H1 (cell line): ENCODE results near the gene RHEB. TPM values are rescaled to one million over a fixed set of nuclear protein-coding genes. Genes with fewer than 3 reads are reported as not detected.

Experiments used
- CTCF ChIA-PET: fragments of 300-600 bp; sonication (Branson Sonifier 250); formaldehyde crosslinking; loops from one replicate; lab custom pipeline; 2021; ENCODE audit not compliant: partially characterized antibody; lab: Charles Lee
- POLR2A ChIA-PET: fragments of 300-600 bp; sonication (Branson Sonifier 250); formaldehyde crosslinking; loops from one replicate; lab custom pipeline; 2021; ENCODE audit warnings: inconsistent platforms; ENCODE audit not compliant: partially characterized antibody; lab: Charles Lee
- DNase-seq, 2 experiments: peaks; one replicate each; pipeline versions ENCODE4 v3.0.0 to v3.0.0-alpha.2; 2010 to 2022; ENCODE audit warnings: low spot score in 2 of 2, low read depth in 1 of 2, mixed read lengths in 1 of 2
- FAIRE-seq: peaks from 2 replicates; lab custom pipeline; 2011; peaks lifted over from hg19 to GRCh38; lab: Jason Lieb, UNC
- H2AFZ ChIP-seq: 2 replicates; pipeline ENCODE4 v1.8.1; 2012; ENCODE audit warnings: low read length, inconsistent platforms
- H2AK5ac ChIP-seq: 2 replicates; pipeline ENCODE4 v1.6.1; 2013; ENCODE audit warnings: low read depth, low read length
- H2BK120ac ChIP-seq: replicated peaks from 2 replicates; pipeline ENCODE3; 2013; ENCODE audit warnings: low read depth, low read length, inconsistent platforms
- H2BK12ac ChIP-seq: 2 replicates; pipeline ENCODE4 v1.6.1; 2013; ENCODE audit warnings: low read depth, low read length
- H2BK15ac ChIP-seq: 2 replicates; pipeline ENCODE4 v1.6.1; 2013; ENCODE audit warnings: low read length
- H2BK20ac ChIP-seq: 2 replicates; pipeline ENCODE4 v1.6.1; 2013; ENCODE audit warnings: low read length
- H2BK5ac ChIP-seq: 2 replicates; pipeline ENCODE4 v1.6.1; 2013; ENCODE audit warnings: low read depth, low read length
- H3K14ac ChIP-seq: 2 replicates; pipeline ENCODE4 v1.6.1; 2013; ENCODE audit warnings: inconsistent platforms; ENCODE audit not compliant: insufficient read length
- H3K18ac ChIP-seq: 2 replicates; pipeline ENCODE4 v1.6.1; 2013; ENCODE audit warnings: low read length; ENCODE audit errors: extremely low read depth
- H3K23ac ChIP-seq: 2 replicates; pipeline ENCODE4 v1.6.1; 2013; ENCODE audit warnings: inconsistent platforms; ENCODE audit not compliant: insufficient read length
- H3K23me2 ChIP-seq: 2 replicates; pipeline ENCODE4 v1.6.1; 2013; ENCODE audit warnings: low read depth, low read length
- H3K27ac ChIP-seq: 2 replicates; pipeline ENCODE4 v1.6.1; 2011; ENCODE audit warnings: low read depth, low read length, inconsistent platforms
- H3K27me3 ChIP-seq, 4 experiments: replicated peaks in 1 of 4; 1 replicate in 1 of 4; 2 replicates in 3 of 4; pipeline versions ENCODE4 v1.6.1 to v1.8.1; 2011 to 2013; ENCODE audit warnings: low read length in 3 of 4, mild to moderate bottlenecking in 3 of 4, inconsistent platforms in 2 of 4, mixed read lengths in 2 of 4, moderate library complexity in 1 of 4; ENCODE audit not compliant: control insufficient read depth in 3 of 4, insufficient read depth in 3 of 4; ENCODE audit errors: extremely low read depth in 1 of 4
- H3K36me3 ChIP-seq, 4 experiments: 2 replicates each; pipeline versions ENCODE4 v1.6.1 to v1.8.1; 2011 to 2013; ENCODE audit warnings: mild to moderate bottlenecking in 4 of 4, low read length in 3 of 4, moderate library complexity in 2 of 4, control low read depth in 1 of 4, inconsistent platforms in 1 of 4; ENCODE audit not compliant: insufficient read depth in 4 of 4, control insufficient read depth in 2 of 4
- H3K4ac ChIP-seq: replicated peaks from 2 replicates; pipeline ENCODE3; 2013; ENCODE audit warnings: low read length, low read depth, mixed read lengths, inconsistent platforms; ENCODE audit not compliant: insufficient read length
- H3K4me1 ChIP-seq, 4 experiments: replicated peaks in 1 of 4; 1 replicate in 1 of 4; 2 replicates in 3 of 4; pipeline versions ENCODE4 v1.6.1 to v1.8.1; 2011 to 2013; ENCODE audit warnings: low read length in 3 of 4, inconsistent platforms in 2 of 4, mixed read lengths in 1 of 4; ENCODE audit not compliant: insufficient read depth in 4 of 4, control insufficient read depth in 3 of 4
- H3K4me2 ChIP-seq, 2 experiments: 2 replicates each; pipeline versions ENCODE4 v1.6.1 to v1.8.1; 2011 to 2013; ENCODE audit warnings: low read depth in 2 of 2, low read length in 2 of 2, control low read depth in 1 of 2, inconsistent platforms in 1 of 2, mild to moderate bottlenecking in 1 of 2; ENCODE audit not compliant: insufficient read depth in 1 of 2
- H3K4me3 ChIP-seq, 4 experiments: fragments of 200-600, 300-600 bp in 1 of 4; sonication (generic), shearing (Covaris generic), sonication (Bioruptor Twin) in 1 of 4; 2 replicates each; pipeline versions ENCODE4 v1.5.1 to v1.8.1; 2011 to 2016; ENCODE audit warnings: low read length in 4 of 4, low read depth in 3 of 4, control low read depth in 2 of 4, inconsistent platforms in 2 of 4, mild to moderate bottlenecking in 2 of 4, mixed read lengths in 1 of 4, moderate library complexity in 1 of 4; ENCODE audit not compliant: insufficient read depth in 2 of 4; ENCODE audit errors: extremely low read depth in 1 of 4
- H3K56ac ChIP-seq: replicated peaks from 2 replicates; pipeline ENCODE3; 2013; ENCODE audit warnings: low read depth, mild to moderate bottlenecking, mixed read lengths, low read length, inconsistent platforms; ENCODE audit not compliant: insufficient read length
- H3K79me1 ChIP-seq: 2 replicates; pipeline ENCODE4 v1.6.1; 2013; ENCODE audit warnings: low read depth, low read length, control low read depth
- H3K79me2 ChIP-seq, 2 experiments: 2 replicates each; pipeline versions ENCODE4 v1.6.1 to v1.8.1; 2012 to 2013; ENCODE audit warnings: low read length in 2 of 2, mild to moderate bottlenecking in 2 of 2, inconsistent platforms in 1 of 2; ENCODE audit not compliant: insufficient read depth in 2 of 2, control insufficient read depth in 1 of 2
- H3K9ac ChIP-seq, 4 experiments: replicated peaks in 1 of 4; 1 replicate in 1 of 4; 2 replicates in 3 of 4; pipeline versions ENCODE4 v1.6.1 to v1.8.1; 2011 to 2013; ENCODE audit warnings: low read depth in 3 of 4, low read length in 3 of 4, control low read depth in 2 of 4, mild to moderate bottlenecking in 2 of 4, moderate library complexity in 2 of 4, inconsistent platforms in 1 of 4; ENCODE audit errors: extremely low read depth in 1 of 4
- H3K9me3 ChIP-seq, 2 experiments: 2 replicates each; pipeline versions ENCODE4 v1.6.1 to v1.8.1; 2012 to 2013; ENCODE audit warnings: mild to moderate bottlenecking in 2 of 2, moderate library complexity in 2 of 2, control low read depth in 1 of 2, inconsistent platforms in 1 of 2, low read depth in 1 of 2, low read length in 1 of 2, mixed read lengths in 1 of 2; ENCODE audit not compliant: insufficient read depth in 2 of 2
- H4K20me1 ChIP-seq, 2 experiments: replicated peaks in 1 of 2; 2 replicates each; pipeline versions ENCODE3 to v1.8.1; 2011 to 2013; ENCODE audit warnings: inconsistent platforms in 2 of 2, low read length in 2 of 2, mild to moderate bottlenecking in 1 of 2; ENCODE audit not compliant: insufficient read depth in 2 of 2, control insufficient read depth in 1 of 2
- H4K5ac ChIP-seq: 2 replicates; pipeline ENCODE4 v1.6.1; 2013; ENCODE audit warnings: low read length, low read depth, mixed read lengths, inconsistent platforms; ENCODE audit not compliant: insufficient read length
- H4K8ac ChIP-seq: 2 replicates; pipeline ENCODE4 v1.8.0; 2013; ENCODE audit warnings: mild to moderate bottlenecking, moderate library complexity, low read length, inconsistent platforms; ENCODE audit not compliant: insufficient read depth; ENCODE audit errors: extremely low read depth
- H4K91ac ChIP-seq: replicated peaks from 2 replicates; pipeline ENCODE3; 2013; ENCODE audit warnings: low read length, mixed read lengths, inconsistent platforms; ENCODE audit not compliant: insufficient read length
- NRF1 ChIP-seq: IDR thresholded peaks from 2 replicates; pipeline ENCODE4 v1.6.1; 2011; ENCODE audit warnings: mild to moderate bottlenecking, low read depth, low read length, improper control_type of control experiment
- SIN3A ChIP-seq, 2 experiments: IDR thresholded peaks in 1 of 2; conservative IDR thresholded peaks in 1 of 2; 2 replicates each; pipeline ENCODE4 v1.6.1; 2011 to 2012; ENCODE audit warnings: low read length in 2 of 2, improper control_type of control experiment in 1 of 2, low read depth in 1 of 2, mild to moderate bottlenecking in 1 of 2
- YY1 ChIP-seq: IDR thresholded peaks from 2 replicates; pipeline ENCODE4 v1.6.1; 2011; ENCODE audit warnings: low read depth, mild to moderate bottlenecking, low read length
- ZNF274 ChIP-seq: IDR thresholded peaks from 2 replicates; pipeline ENCODE4 v1.7.0; 2012; ENCODE audit warnings: low read length, borderline replicate concordance; ENCODE audit errors: extremely low read depth
- WGBS, 2 experiments: shearing (Covaris generic) in 1 of 2; methylation state at CpG; one replicate each; pipeline versions ENCODE4 v1.1.6 to v1.1.7; 2013 to 2015; ENCODE audit warnings: low lambda C conversion rate in 2 of 2, mixed read lengths in 2 of 2, inconsistent platforms in 1 of 2, low coverage in 1 of 2, missing lambda C conversion rate in 1 of 2; ENCODE audit not compliant: insufficient replicate concordance in 2 of 2, insufficient coverage in 1 of 2, insufficient read length in 1 of 2; ENCODE audit errors: extremely low coverage in 1 of 2, missing lambda C conversion rate in 1 of 2; 5-methylcytosine and 5-hydroxymethylcytosine counted together
- polyA plus RNA-seq, 7 experiments: library from polyadenylated mRNA; depleted of rRNA in 3 of 7; stranded (reverse) in 5 of 7; unstranded in 2 of 7; fragments of >200 nt in 5 of 7; fragments of 200-250 nt in 2 of 7; gene quantifications; 1 replicate in 5 of 7; 2 replicates in 1 of 7; 4 replicates in 1 of 7; pipeline versions ENCODE4 v1.2.1 to v1.2.3, GENCODE V29; 2011 to 2013; ENCODE audit warnings: missing spikeins in 2 of 7, mixed read lengths in 2 of 7
- total RNA-seq: library from RNA; stranded (reverse); fragmentation: NEBNext Ultra II Directional; extraction: Animal tissue kit (Norgen Biotek cat#: 25700); gene quantifications from 2 replicates; pipeline ENCODE4 v1.2.1, GENCODE V29; 2021

The RHEB gene
- total and polyA plus RNA-seq, 2 of the 8 experiments (the other 6 are each of a cell fraction or from before 2014, with no cell fraction given), result 60.8 to 132 TPM

DNA sequence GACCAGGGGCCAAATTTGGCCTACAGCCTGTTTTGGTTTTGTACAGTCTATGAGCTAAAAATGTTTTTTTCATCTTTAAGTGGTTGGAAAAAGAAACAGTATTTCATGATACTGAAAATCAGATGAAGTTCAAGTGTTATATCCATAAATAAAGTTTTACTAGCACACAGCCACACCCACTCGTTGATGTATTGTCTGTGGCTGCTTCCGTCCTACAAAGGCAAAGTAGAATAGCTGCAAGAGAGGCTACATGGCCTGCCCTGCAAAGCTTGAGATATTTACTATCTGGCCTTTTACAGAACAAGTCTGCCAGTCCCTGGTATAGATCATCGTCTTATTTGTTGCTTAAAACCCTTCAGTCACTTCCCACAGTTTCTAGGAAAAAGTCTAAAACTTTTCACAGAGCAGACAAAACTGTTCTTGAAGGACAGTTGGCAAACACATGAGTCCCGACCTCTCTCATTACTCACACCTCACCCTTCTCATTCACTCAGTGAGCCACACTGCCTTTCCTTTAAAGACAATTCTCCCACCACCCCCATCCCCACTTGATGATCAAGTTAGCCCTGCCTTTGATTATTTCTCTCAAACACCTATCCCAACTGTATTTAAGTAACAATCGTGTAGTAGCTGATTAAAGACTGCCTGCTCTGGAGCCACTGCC, 9.9 kb downstream of the RHEB start:
- FAIRE-seq, result no peak
- H3K4me2 ChIP-seq, result no peak overlapping the region; a peak in 1 of 4 replicates
- H4K8ac ChIP-seq, result no peak overlapping the region
- H4K5ac ChIP-seq, result no peak overlapping the region
- no peak overlapping the region for H3K4me3 ChIP-seq
- H2BK120ac ChIP-seq, result no peak overlapping the region
- H3K79me2 ChIP-seq, result peaks cover 41 to 100% of the 10 kb centered on the region in 2 experiments
- H3K18ac ChIP-seq, result no peak overlapping the region
- no peak overlapping the region for H3K14ac ChIP-seq
- no peak for TF ChIP-seq SIN3A (conservative IDR thresholded peaks at IDR 0.05 in 1 of 2, IDR thresholded peaks at IDR 0.05 in 1 of 2; ENCODE audit: low read depth in 1 of 2, low read length in 2 of 2)
- TF ChIP-seq NRF1, result no peak
- no peak for TF ChIP-seq ZNF274
- TF ChIP-seq YY1, result no peak
- H3K79me1 ChIP-seq, result peaks cover 5% of the 10 kb centered on the region; the same call in 1 of the 2 replicates
- WGBS, 2 experiments, result 83% methylated on average over 5 of the region's 5 CpGs; no CpG with 5 or more reads in 1 of the 2 experiments
- ChIA-PET CTCF (interaction anchor here (1.2 to 2.1 kb wide), 3 partner anchors 8 to 61 kb away, joined by 3 to 6 read pairs (median 4); no protein-coding TSS in a partner anchor), POLR2A (interaction anchor here (0.7 to 7.8 kb wide), 3 partner anchors 9 to 21 kb away, joined by 3 to 42 read pairs (median 6); partner anchors contain the start of gene RHEB)
- no peaks in the 10 kb centered on the region for H3K23me2 ChIP-seq
- no peak overlapping the region for H4K91ac ChIP-seq
- H2BK20ac ChIP-seq, result no peak overlapping the region
- no peak overlapping the region for H2AK5ac ChIP-seq
- no peak overlapping the region for H3K23ac ChIP-seq
- H2AFZ ChIP-seq, result no peak overlapping the region
- DNase-seq, result no peak
- H3K9ac ChIP-seq, result no peak overlapping the region
- no peak overlapping the region for H2BK15ac ChIP-seq
- H3K4me1 ChIP-seq, result peaks cover 6 to 22% (median 6%) of the 10 kb centered on the region in 4 experiments
- H3K36me3 ChIP-seq, result no peaks in the 10 kb centered on the region
- H3K27ac ChIP-seq, result no peak overlapping the region
- H4K20me1 ChIP-seq, result peaks cover 32 to 43% of the 10 kb centered on the region in 2 experiments
- H2BK12ac ChIP-seq, result no peak overlapping the region
- no peak overlapping the region for H3K4ac ChIP-seq
- no peaks in the 10 kb centered on the region for H3K9me3 ChIP-seq
- no peaks in the 10 kb centered on the region for H3K27me3 ChIP-seq
- no peak overlapping the region for H3K56ac ChIP-seq
- H2BK5ac ChIP-seq, result no peak overlapping the region
